Measurements from ENCODE around the gene TOM1L2.

GRCh38 chr17:17900615-17901520, 71.3 kb downstream of the TOM1L2 start:
- TF ChIP-seq CTCF (IDR thresholded peaks at IDR 0.05; ENCODE audit: insufficient read depth, low read length) = no peak
- TF ChIP-seq GABPA (IDR thresholded peaks at IDR 0.05; ENCODE audit: low read depth) = no peak
- TF ChIP-seq REST (IDR thresholded peaks at IDR 0.05; ENCODE audit: insufficient replicate concordance, low read depth) = no peak
- TF ChIP-seq POLR2AphosphoS5 (IDR thresholded peaks at IDR 0.05; ENCODE audit: low read depth) = no peak
